GM23338 (cell line): ENCODE results near the gene GM2A. TPM values are rescaled to one million over a fixed set of nuclear protein-coding genes. Genes with fewer than 3 reads are reported as not detected.

Experiments used
- ATAC-seq: fragments of 200-7000 bp; cut with Tn5 transposase; 3 replicates; pipeline ENCODE4 v1.9.1; 2020
- DNase-seq: peaks from one replicate; pipeline ENCODE4 v3.0.0-alpha.2; 2015; ENCODE audit warnings: low spot score
- H2AFZ ChIP-seq: fragments of 200-600 bp; sonication (generic); 2 replicates; pipeline ENCODE4 v1.8.0; 2016; ENCODE audit warnings: antibody characterized with exemption, mild to moderate bottlenecking, moderate library complexity
- H3F3A ChIP-seq: fragments of 200-600 bp; sonication (generic); replicated peaks from 2 replicates; pipeline ENCODE4 v1.8.0; 2017; ENCODE audit warnings: antibody characterized with exemption, mixed run types, low read depth
- H3K27ac ChIP-seq: fragments of 200-600 bp; sonication (generic); 2 replicates; pipeline ENCODE4 v1.6.1; 2016; ENCODE audit warnings: low read depth
- H3K27me3 ChIP-seq: fragments of 200-600 bp; sonication (generic); 2 replicates; pipeline ENCODE4 v1.8.0; 2016; ENCODE audit warnings: mild to moderate bottlenecking, mixed run types, moderate library complexity; ENCODE audit not compliant: insufficient read depth
- H3K36me3 ChIP-seq: fragments of 200-600 bp; sonication (generic); 2 replicates; pipeline ENCODE4 v1.8.0; 2016; ENCODE audit warnings: mild to moderate bottlenecking; ENCODE audit not compliant: insufficient read depth
- H3K4me1 ChIP-seq: fragments of 200-600 bp; sonication (generic); 2 replicates; pipeline ENCODE4 v1.8.0; 2016; ENCODE audit warnings: mild to moderate bottlenecking, moderate library complexity; ENCODE audit not compliant: insufficient read depth
- H3K4me2 ChIP-seq: fragments of 200-600 bp; sonication (generic); 2 replicates; pipeline ENCODE4 v1.7.1; 2017; ENCODE audit warnings: mixed run types
- H3K4me3 ChIP-seq: fragments of 200-600 bp; sonication (generic); 2 replicates; pipeline ENCODE4 v1.6.1; 2016; ENCODE audit warnings: mixed run types
- H3K79me2 ChIP-seq: fragments of 200-600 bp; sonication (generic); replicated peaks from 2 replicates; pipeline ENCODE4 v1.8.0; 2017; ENCODE audit warnings: mild to moderate bottlenecking; ENCODE audit not compliant: insufficient read depth
- H3K9me2 ChIP-seq: fragments of 200-600 bp; sonication (generic); 2 replicates; pipeline ENCODE4 v1.8.0; 2017; ENCODE audit not compliant: insufficient read depth
- H4K20me1 ChIP-seq: fragments of 200-600 bp; sonication (generic); replicated peaks from 2 replicates; pipeline ENCODE4 v1.8.0; 2017; ENCODE audit warnings: mild to moderate bottlenecking; ENCODE audit not compliant: insufficient read depth
- H3K27ac Mint-ChIP-seq: 2 replicates; pipeline ENCODE4 v1.8.0; 2020; ENCODE audit warnings: inconsistent platforms, mild to moderate bottlenecking, moderate library complexity, mixed read lengths
- H3K27me3 Mint-ChIP-seq: 3 replicates; pipeline ENCODE4 v1.8.0; 2022; ENCODE audit warnings: low read depth, mild to moderate bottlenecking, moderate library complexity, mixed read lengths, inconsistent platforms; ENCODE audit not compliant: insufficient read depth, poor library complexity
- H3K36me3 Mint-ChIP-seq: 3 replicates; pipeline ENCODE4 v1.8.0; 2021; ENCODE audit warnings: low read depth, mild to moderate bottlenecking, inconsistent platforms, moderate library complexity, mixed read lengths
- H3K4me1 Mint-ChIP-seq: 3 replicates; pipeline ENCODE4 v1.8.0; 2020; ENCODE audit warnings: mild to moderate bottlenecking, inconsistent platforms, mixed read lengths
- H3K4me3 Mint-ChIP-seq: 3 replicates; pipeline ENCODE4 v1.8.0; 2021; ENCODE audit warnings: moderate library complexity, mild to moderate bottlenecking, inconsistent platforms, mixed read lengths
- H3K9me3 Mint-ChIP-seq: 3 replicates; pipeline ENCODE4 v1.8.0; 2020; ENCODE audit warnings: moderate library complexity, mild to moderate bottlenecking, inconsistent platforms, mixed read lengths
- CREB1 ChIP-seq: fragments of 250-450 bp; sonication (Bioruptor Pico); IDR thresholded peaks from 2 replicates; pipeline ENCODE4 v1.5.0; 2020; ENCODE audit warnings: low read depth, mild to moderate bottlenecking, moderate library complexity
- EZH2phosphoT487 ChIP-seq: fragments of 200-600 bp; sonication (generic); IDR thresholded peaks from one replicate; pipeline ENCODE4 v1.8.1; 2018; ENCODE audit warnings: antibody characterized with exemption; ENCODE audit not compliant: unreplicated experiment
- JUNB ChIP-seq: IDR thresholded peaks from one replicate; pipeline ENCODE4 v1.6.1; 2016; ENCODE audit warnings: antibody characterized with exemption; ENCODE audit not compliant: unreplicated experiment
- NANOG ChIP-seq: IDR thresholded peaks from 2 replicates; pipeline ENCODE4 v1.6.1; 2016; ENCODE audit warnings: antibody characterized with exemption, borderline replicate concordance
- POLR2AphosphoS5 ChIP-seq: IDR thresholded peaks from 2 replicates; pipeline ENCODE4 v1.6.1; 2016; ENCODE audit warnings: antibody characterized with exemption, low read depth
- STAT1 ChIP-seq: IDR thresholded peaks from one replicate; pipeline ENCODE4 v1.6.1; 2016; ENCODE audit warnings: antibody characterized with exemption; ENCODE audit not compliant: unreplicated experiment
- ZNF331 ChIP-seq: fragments of 250-450 bp; sonication (Bioruptor Pico); IDR thresholded peaks from 2 replicates; pipeline ENCODE4 v1.5.0; 2020; ENCODE audit warnings: low read depth, mild to moderate bottlenecking, moderate library complexity
- ZNF462 ChIP-seq: fragments of 250-450 bp; sonication (Bioruptor Pico); IDR thresholded peaks from 2 replicates; pipeline ENCODE4 v1.5.0; 2020; ENCODE audit warnings: mild to moderate bottlenecking, moderate library complexity
- polyA plus RNA-seq: library from polyadenylated mRNA; unstranded; fragments of >200 nt; fragmentation: Nextera tagmentation; extraction: Ambion mirVana; gene quantifications from 2 replicates; pipeline ENCODE4 v1.2.1, GENCODE V29; 2016
- total RNA-seq: library from RNA; depleted of rRNA; stranded (reverse); fragments of >200 nt; shearing (Covaris generic); gene quantifications from 2 replicates; pipeline ENCODE4 v1.2.3, GENCODE V29; 2014
- TF ChIP-seq, protein P1 (sequence below), 2 experiments: fragments of 200-600 bp in 1 of 2; sonication (generic) in 1 of 2; conservative IDR thresholded peaks; 2 replicates each; pipeline versions ENCODE4 v1.5.1 to v1.6.1; 2016 to 2017; ENCODE audit warnings: antibody characterized with exemption in 2 of 2, low read depth in 2 of 2, mild to moderate bottlenecking in 2 of 2, moderate library complexity in 1 of 2

The GM2A gene
- total and polyA plus RNA-seq, 2 experiments from 2014 or later, result 9.8 to 27.8 TPM

- no peaks in the 10 kb centered on the region for H3K27me3 ChIP-seq
- no peak for DNase-seq
- H3K9me2 ChIP-seq, result no peaks in the 10 kb centered on the region
- Mint-ChIP-seq H3K27ac (no peak overlapping the region), H3K36me3 (no peaks in the 10 kb centered on the region), H3K4me1 (peaks cover 13% of the 10 kb centered on the region), H3K9me3 (no peaks in the 10 kb centered on the region), H3K4me3 (no peak overlapping the region), H3K27me3 (peaks cover 8% of the 10 kb centered on the region)
- no peak for ATAC-seq
- no peak for TF ChIP-seq CREB1 (CRISPR knock-in tag)
- no peak for TF ChIP-seq POLR2AphosphoS5
- TF ChIP-seq ZNF462 (CRISPR knock-in tag), result no peak
- TF ChIP-seq EZH2phosphoT487, result no peak
- TF ChIP-seq, protein P1, sequence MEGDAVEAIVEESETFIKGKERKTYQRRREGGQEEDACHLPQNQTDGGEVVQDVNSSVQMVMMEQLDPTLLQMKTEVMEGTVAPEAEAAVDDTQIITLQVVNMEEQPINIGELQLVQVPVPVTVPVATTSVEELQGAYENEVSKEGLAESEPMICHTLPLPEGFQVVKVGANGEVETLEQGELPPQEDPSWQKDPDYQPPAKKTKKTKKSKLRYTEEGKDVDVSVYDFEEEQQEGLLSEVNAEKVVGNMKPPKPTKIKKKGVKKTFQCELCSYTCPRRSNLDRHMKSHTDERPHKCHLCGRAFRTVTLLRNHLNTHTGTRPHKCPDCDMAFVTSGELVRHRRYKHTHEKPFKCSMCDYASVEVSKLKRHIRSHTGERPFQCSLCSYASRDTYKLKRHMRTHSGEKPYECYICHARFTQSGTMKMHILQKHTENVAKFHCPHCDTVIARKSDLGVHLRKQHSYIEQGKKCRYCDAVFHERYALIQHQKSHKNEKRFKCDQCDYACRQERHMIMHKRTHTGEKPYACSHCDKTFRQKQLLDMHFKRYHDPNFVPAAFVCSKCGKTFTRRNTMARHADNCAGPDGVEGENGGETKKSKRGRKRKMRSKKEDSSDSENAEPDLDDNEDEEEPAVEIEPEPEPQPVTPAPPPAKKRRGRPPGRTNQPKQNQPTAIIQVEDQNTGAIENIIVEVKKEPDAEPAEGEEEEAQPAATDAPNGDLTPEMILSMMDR (conservative IDR thresholded peaks at IDR 0.05; ENCODE audit: low read depth in 2 of 2), result no peak
- TF ChIP-seq ZNF331 (CRISPR knock-in tag), result no peak
- no peak for TF ChIP-seq JUNB
- TF ChIP-seq STAT1, result no peak
- TF ChIP-seq NANOG, result no peak
- H3K27ac ChIP-seq, result no peak overlapping the region
- no peak overlapping the region for H3K4me3 ChIP-seq
- no peak overlapping the region for H3K4me2 ChIP-seq
- H3K4me1 ChIP-seq, result peaks cover 1% of the 10 kb centered on the region; the same call in 1 of the 2 replicates
- no peaks in the 10 kb centered on the region for H3F3A ChIP-seq
- H3K79me2 ChIP-seq, result no peaks in the 10 kb centered on the region
- H3K36me3 ChIP-seq, result no peaks in the 10 kb centered on the region
- no peaks in the 10 kb centered on the region for H4K20me1 ChIP-seq
- no peak overlapping the region for H2AFZ ChIP-seq
Measured at GRCh38 chr5:151317871-151318270, 64.9 kb downstream of the GM2A start.
